H1 (cell line): Measurements from ENCODE around the gene VPS52.
"Not testable (repeated sequence)": the region's sequence is repeated elsewhere in the genome, so short reads cannot be mapped to it uniquely, and the experiment has no call there.

Experiments
- KDM1A ChIP-seq: fragments of 200-600, 300-600 bp; sonication (generic); IDR thresholded peaks from 2 replicates; pipeline ENCODE4 v1.7.1; 2016; ENCODE audit warnings: mild to moderate bottlenecking, low read length, borderline replicate concordance
- POLR2A ChIP-seq, 2 experiments: IDR thresholded peaks; 1 replicate in 1 of 2; 2 replicates in 1 of 2; pipeline ENCODE4 v1.6.1; 2011; ENCODE audit warnings: low read depth in 2 of 2, low read length in 2 of 2, mild to moderate bottlenecking in 2 of 2; ENCODE audit errors: control extremely low read depth in 1 of 2
- SIN3A ChIP-seq, 2 experiments: IDR thresholded peaks in 1 of 2; conservative IDR thresholded peaks in 1 of 2; 2 replicates each; pipeline ENCODE4 v1.6.1; 2011 to 2012; ENCODE audit warnings: low read length in 2 of 2, improper control_type of control experiment in 1 of 2, low read depth in 1 of 2, mild to moderate bottlenecking in 1 of 2
- SRF ChIP-seq: IDR thresholded peaks from 2 replicates; pipeline ENCODE4 v1.6.1; 2011; ENCODE audit warnings: mild to moderate bottlenecking, low read depth, low read length, moderate library complexity
- TAF1 ChIP-seq: IDR thresholded peaks from 2 replicates; pipeline ENCODE4 v1.6.1; 2011; ENCODE audit warnings: mild to moderate bottlenecking, low read depth, low read length
- TF ChIP-seq, protein P1 (sequence below), 3 experiments: IDR thresholded peaks; 1 replicate in 2 of 3; 2 replicates in 1 of 3; pipeline versions ENCODE4 v1.5.1 to v1.6.1; 2011; ENCODE audit warnings: low read length in 3 of 3, mild to moderate bottlenecking in 3 of 3, inconsistent platforms in 2 of 3, low read depth in 1 of 3, moderate library complexity in 1 of 3; ENCODE audit not compliant: insufficient read depth in 1 of 3; ENCODE audit errors: control extremely low read depth in 1 of 3

DNA sequence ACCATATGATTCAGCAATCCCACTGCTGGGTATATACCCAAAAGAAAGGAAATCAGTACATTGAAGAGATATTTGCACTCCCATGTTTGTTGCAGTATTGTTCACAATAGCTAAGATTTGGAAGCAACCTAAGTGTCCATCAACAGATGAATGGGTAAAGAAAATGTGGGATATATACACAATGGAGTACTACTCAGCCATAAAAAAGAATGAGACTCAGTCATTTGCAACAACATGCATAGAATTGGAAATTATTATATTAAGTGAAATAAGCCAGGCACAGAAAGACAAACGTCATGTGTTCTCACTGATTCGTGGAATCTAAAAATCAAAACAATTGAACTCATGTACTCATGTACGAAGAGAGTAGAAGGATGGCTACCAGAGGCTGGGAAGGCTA lies 9.2 kb downstream of the VPS52 start:
- TF ChIP-seq SRF; POLR2A (IDR thresholded peaks at IDR 0.05; ENCODE audit: control extremely low read depth in 1 of 2, low read depth in 2 of 2, low read length in 2 of 2); KDM1A; SIN3A (conservative IDR thresholded peaks at IDR 0.05 in 1 of 2, IDR thresholded peaks at IDR 0.05 in 1 of 2; ENCODE audit: low read depth in 1 of 2, low read length in 2 of 2); TAF1: not testable (repeated sequence)
- TF ChIP-seq, protein P1, sequence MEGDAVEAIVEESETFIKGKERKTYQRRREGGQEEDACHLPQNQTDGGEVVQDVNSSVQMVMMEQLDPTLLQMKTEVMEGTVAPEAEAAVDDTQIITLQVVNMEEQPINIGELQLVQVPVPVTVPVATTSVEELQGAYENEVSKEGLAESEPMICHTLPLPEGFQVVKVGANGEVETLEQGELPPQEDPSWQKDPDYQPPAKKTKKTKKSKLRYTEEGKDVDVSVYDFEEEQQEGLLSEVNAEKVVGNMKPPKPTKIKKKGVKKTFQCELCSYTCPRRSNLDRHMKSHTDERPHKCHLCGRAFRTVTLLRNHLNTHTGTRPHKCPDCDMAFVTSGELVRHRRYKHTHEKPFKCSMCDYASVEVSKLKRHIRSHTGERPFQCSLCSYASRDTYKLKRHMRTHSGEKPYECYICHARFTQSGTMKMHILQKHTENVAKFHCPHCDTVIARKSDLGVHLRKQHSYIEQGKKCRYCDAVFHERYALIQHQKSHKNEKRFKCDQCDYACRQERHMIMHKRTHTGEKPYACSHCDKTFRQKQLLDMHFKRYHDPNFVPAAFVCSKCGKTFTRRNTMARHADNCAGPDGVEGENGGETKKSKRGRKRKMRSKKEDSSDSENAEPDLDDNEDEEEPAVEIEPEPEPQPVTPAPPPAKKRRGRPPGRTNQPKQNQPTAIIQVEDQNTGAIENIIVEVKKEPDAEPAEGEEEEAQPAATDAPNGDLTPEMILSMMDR (IDR thresholded peaks at IDR 0.05; ENCODE audit: control extremely low read depth in 1 of 3, insufficient read depth in 1 of 3, low read depth in 1 of 3, low read length in 3 of 3): not testable (repeated sequence)
